Ascending aorta (tissue), 2 donors: ENCODE data around the gene ZNF787. TPM values are rescaled to one million over a fixed set of nuclear protein-coding genes. Genes with fewer than 3 reads are reported as not detected.

Source experiments
- DNase-seq, 2 donors: peaks; one replicate each; pipeline ENCODE4 v3.0.0-alpha.2; 2019; ENCODE audit warnings: low spot score in 2 of 2
- H3K27ac ChIP-seq, 2 donors: fragments of 200-600 bp; sonication (generic); one replicate each; pipeline ENCODE4 v1.5.1; 2016 to 2017; ENCODE audit warnings: mild to moderate bottlenecking in 1 of 2
- H3K27me3 ChIP-seq: fragments of 200-600 bp; sonication (generic); one replicate; pipeline ENCODE4 v1.5.1; 2017
- H3K36me3 ChIP-seq, 2 donors: fragments of 200-600 bp; sonication (generic); one replicate each; pipeline ENCODE4 v1.5.1; 2016
- H3K4me1 ChIP-seq, 2 donors: fragments of 200-600 bp; sonication (generic); one replicate each; pipeline ENCODE4 v1.5.1; 2016 to 2017; ENCODE audit warnings: mild to moderate bottlenecking in 1 of 2
- H3K4me3 ChIP-seq, 2 donors: fragments of 200-600 bp; sonication (generic); one replicate each; pipeline ENCODE4 v1.5.1; 2016 to 2017; ENCODE audit warnings: mild to moderate bottlenecking in 1 of 2
- H3K9me3 ChIP-seq, 2 donors: fragments of 200-600 bp; sonication (generic); one replicate each; pipeline ENCODE4 v1.5.1; 2016
- CTCF ChIP-seq, 3 experiments: fragments of 200-600 bp in 2 of 3; fragments of 450-650 bp in 1 of 3; sonication (generic) in 2 of 3; IDR thresholded peaks; one replicate each; pipeline ENCODE4 v1.5.1; 2016 to 2019; ENCODE audit warnings: antibody characterized with exemption in 3 of 3, mild to moderate bottlenecking in 1 of 3, moderate library complexity in 1 of 3
- intact Hi-C: fragments of 100-400 bp; cut with DNase I; formaldehyde crosslinking; loops from one replicate; pipeline ENCODE4 v1.15.1; 2023
- total RNA-seq: library from RNA; depleted of rRNA; stranded (reverse); fragments of >200 nt; gene quantifications from one replicate; pipeline ENCODE4 v1.1.0, GENCODE V29; 2016

Gene ZNF787
- total RNA-seq, 1 donor from 2014 or later: 18.1 TPM

- intact Hi-C loops: no loop called here
- no peak for TF ChIP-seq CTCF (IDR thresholded peaks at IDR 0.05)
- no peak overlapping the region for H3K27ac ChIP-seq
- no peaks in the 10 kb centered on the region for H3K4me1 ChIP-seq
- H3K27me3 ChIP-seq: no peaks in the 10 kb centered on the region
- no peak for DNase-seq
- peaks cover 29 to 48% of the 10 kb centered on the region in 2 donors for H3K36me3 ChIP-seq
- no peaks in the 10 kb centered on the region for H3K9me3 ChIP-seq
- H3K4me3 ChIP-seq: no peak overlapping the region
Observed at GRCh38 chr19:56161534-56161933, 40.4 kb upstream of the ZNF787 start.

- Histone ChIP-seq H3K36me3 (peaks cover 32 to 63% of the 10 kb centered on the region in 2 donors), H3K27me3 (no peaks in the 10 kb centered on the region), H3K4me1 (no peaks in the 10 kb centered on the region), H3K27ac (no peak overlapping the region), H3K4me3 (no peak overlapping the region), H3K9me3 (no peaks in the 10 kb centered on the region)
- no peak for DNase-seq
- intact Hi-C loops: no loop called here
- TF ChIP-seq CTCF (IDR thresholded peaks at IDR 0.05): no peak
Observed at GRCh38 chr19:56159622-56160271, 38.7 kb upstream of the ZNF787 start.

DNA sequence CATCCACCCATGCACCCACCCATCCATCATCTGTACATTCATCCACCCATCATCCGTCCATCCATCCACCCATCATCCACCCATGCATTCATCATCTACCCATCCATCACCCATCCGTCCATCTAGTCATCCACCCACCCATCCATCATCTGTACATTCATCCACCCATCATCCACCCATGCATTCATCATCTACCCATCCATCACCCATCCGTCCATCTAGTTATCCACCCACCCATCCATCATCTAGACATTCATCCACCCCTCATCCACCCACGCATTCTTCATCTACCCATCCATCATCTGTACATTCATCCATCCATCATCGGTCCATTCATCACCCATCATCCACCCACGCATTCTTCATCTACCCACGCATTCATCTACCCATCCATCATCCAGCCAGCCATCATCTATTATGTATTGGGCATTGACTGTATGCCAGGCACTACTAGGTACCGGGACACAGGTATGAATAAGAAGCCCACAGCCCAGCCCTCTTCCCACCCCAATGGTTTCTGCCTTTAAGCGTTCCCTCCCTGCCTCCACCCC lies 38.0 kb upstream of the ZNF787 start:
- H3K36me3 ChIP-seq: peaks cover 32 to 68% of the 10 kb centered on the region in 2 donors

DNA sequence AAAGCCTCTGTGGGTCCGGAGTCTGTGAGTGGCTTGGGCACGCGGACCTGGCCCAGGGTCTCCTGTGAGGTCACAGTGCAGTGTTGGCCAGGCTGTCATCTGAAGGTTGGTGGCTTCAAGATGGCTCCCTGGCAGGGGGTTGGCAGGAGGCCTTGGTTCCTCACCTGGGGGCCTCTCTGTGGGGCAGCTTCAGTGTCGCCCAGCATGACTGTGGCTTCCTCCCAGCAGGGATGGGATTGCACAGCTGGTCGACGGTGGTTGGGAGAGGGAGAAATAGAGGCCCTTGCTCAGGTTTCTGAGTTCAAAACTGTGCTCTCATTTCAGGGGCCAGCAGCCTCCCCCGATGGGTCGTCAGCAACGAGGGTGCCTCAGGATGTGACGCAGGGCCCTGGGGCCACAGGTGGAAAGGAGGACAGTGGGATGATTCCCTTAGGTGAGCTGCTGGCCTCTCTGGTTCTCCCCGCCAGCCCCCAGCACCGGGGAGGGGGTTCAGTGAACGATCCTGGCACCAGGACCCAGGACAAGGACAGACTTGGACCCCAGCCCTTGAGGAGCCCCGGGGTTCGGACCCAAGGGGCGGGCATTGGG lies 37.2 kb upstream of the ZNF787 start:
- DNase-seq: no peak
- Histone ChIP-seq H3K36me3 (peaks cover 32 to 73% of the 10 kb centered on the region in 2 donors), H3K27ac (no peak overlapping the region), H3K27me3 (no peaks in the 10 kb centered on the region), H3K9me3 (no peaks in the 10 kb centered on the region), H3K4me3 (no peak overlapping the region), H3K4me1 (no peaks in the 10 kb centered on the region)
- TF ChIP-seq CTCF (IDR thresholded peaks at IDR 0.05): no peak
- intact Hi-C loops: no loop called here

More for the DNA sequence above, 38.0 kb upstream of the ZNF787 start:
- Histone ChIP-seq H3K4me3 (no peak overlapping the region), H3K27me3 (no peaks in the 10 kb centered on the region), H3K9me3 (no peaks in the 10 kb centered on the region), H3K4me1 (no peaks in the 10 kb centered on the region), H3K27ac (no peak overlapping the region)
- no peak for TF ChIP-seq CTCF (IDR thresholded peaks at IDR 0.05)
- intact Hi-C loops: no loop called here
- DNase-seq: no peak

GRCh38 chr19:56156768-56157167 lies 35.7 kb upstream of the ZNF787 start:
- no peaks in the 10 kb centered on the region for H3K4me1 ChIP-seq
- no peak overlapping the region for H3K4me3 ChIP-seq
- peaks cover 32 to 77% of the 10 kb centered on the region in 2 donors for H3K36me3 ChIP-seq
- no peak overlapping the region for H3K27ac ChIP-seq
- DNase-seq: no peak
- TF ChIP-seq CTCF (IDR thresholded peaks at IDR 0.05): no peak
- no peaks in the 10 kb centered on the region for H3K27me3 ChIP-seq
- H3K9me3 ChIP-seq: no peaks in the 10 kb centered on the region
- intact Hi-C loops: no loop called here
